Thoracic aorta (tissue), 2 donors: Measurements from ENCODE around the gene RBM26. TPM values are rescaled to one million over a fixed set of nuclear protein-coding genes. Genes with fewer than 3 reads are reported as not detected.
"Not testable (repeated sequence)": the region's sequence is repeated elsewhere in the genome, so short reads cannot be mapped to it uniquely, and the experiment has no call there.

Experiments used
- ATAC-seq: fragments of 150-250 bp; one replicate; pipeline ENCODE4 v1.8.0; 2017; ENCODE audit warnings: low read depth; ENCODE audit not compliant: insufficient number of reproducible peaks, low FRiP score
- DNase-seq: peaks from one replicate; pipeline ENCODE4 v3.0.0-alpha.2; 2020; ENCODE audit warnings: low spot score
- H3K27ac ChIP-seq, 2 donors: fragments of 200-600 bp; sonication (generic); 1 replicate in 1 of 2; 2 replicates in 1 of 2; pipeline ENCODE4 v1.5.1; 2016; ENCODE audit warnings: mild to moderate bottlenecking in 2 of 2, moderate library complexity in 2 of 2
- H3K27me3 ChIP-seq: fragments of 200-600 bp; sonication (generic); replicated peaks from 2 replicates; pipeline ENCODE4 v1.6.0; 2016; ENCODE audit warnings: mild to moderate bottlenecking; ENCODE audit not compliant: insufficient read depth
- H3K36me3 ChIP-seq: fragments of 200-600 bp; sonication (generic); one replicate; pipeline ENCODE4 v1.5.1; 2016
- H3K4me1 ChIP-seq, 2 donors: fragments of 200-600 bp; sonication (generic); 1 replicate in 1 of 2; 2 replicates in 1 of 2; pipeline versions ENCODE4 v1.5.1 to v1.6.0; 2016; ENCODE audit warnings: low read depth in 2 of 2, mild to moderate bottlenecking in 1 of 2; ENCODE audit not compliant: control insufficient read depth in 1 of 2
- H3K4me3 ChIP-seq: fragments of 200-600 bp; sonication (generic); 2 replicates; pipeline ENCODE4 v1.5.1; 2016; ENCODE audit warnings: mild to moderate bottlenecking
- H3K9me3 ChIP-seq: fragments of 200-600 bp; sonication (generic); 2 replicates; pipeline ENCODE4 v1.5.1; 2016
- total RNA-seq, 2 donors: library from RNA; depleted of rRNA; stranded (reverse); fragments of >200 nt; gene quantifications; one replicate each; pipeline versions ENCODE4 v1.1.0 to v1.2.3, GENCODE V29; 2016
- TF ChIP-seq, protein P1 (sequence below): fragments of 200-600 bp; sonication (generic); IDR thresholded peaks from one replicate; pipeline ENCODE4 v1.5.1; 2019; ENCODE audit warnings: antibody characterized with exemption

The RBM26 gene
- total RNA-seq, 2 donors from 2014 or later, result 30.9 to 55.4 TPM

- ATAC-seq (no peak), DNase-seq (no peak)
- H3K27ac ChIP-seq, result no peak overlapping the region
- H3K36me3 ChIP-seq, result peaks cover 21% of the 10 kb centered on the region
- H3K4me3 ChIP-seq, result no peak overlapping the region
- H3K4me1 ChIP-seq, result no peaks in the 10 kb centered on the region
- TF ChIP-seq, protein P1, sequence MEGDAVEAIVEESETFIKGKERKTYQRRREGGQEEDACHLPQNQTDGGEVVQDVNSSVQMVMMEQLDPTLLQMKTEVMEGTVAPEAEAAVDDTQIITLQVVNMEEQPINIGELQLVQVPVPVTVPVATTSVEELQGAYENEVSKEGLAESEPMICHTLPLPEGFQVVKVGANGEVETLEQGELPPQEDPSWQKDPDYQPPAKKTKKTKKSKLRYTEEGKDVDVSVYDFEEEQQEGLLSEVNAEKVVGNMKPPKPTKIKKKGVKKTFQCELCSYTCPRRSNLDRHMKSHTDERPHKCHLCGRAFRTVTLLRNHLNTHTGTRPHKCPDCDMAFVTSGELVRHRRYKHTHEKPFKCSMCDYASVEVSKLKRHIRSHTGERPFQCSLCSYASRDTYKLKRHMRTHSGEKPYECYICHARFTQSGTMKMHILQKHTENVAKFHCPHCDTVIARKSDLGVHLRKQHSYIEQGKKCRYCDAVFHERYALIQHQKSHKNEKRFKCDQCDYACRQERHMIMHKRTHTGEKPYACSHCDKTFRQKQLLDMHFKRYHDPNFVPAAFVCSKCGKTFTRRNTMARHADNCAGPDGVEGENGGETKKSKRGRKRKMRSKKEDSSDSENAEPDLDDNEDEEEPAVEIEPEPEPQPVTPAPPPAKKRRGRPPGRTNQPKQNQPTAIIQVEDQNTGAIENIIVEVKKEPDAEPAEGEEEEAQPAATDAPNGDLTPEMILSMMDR, result no peak
- H3K27me3 ChIP-seq, result no peaks in the 10 kb centered on the region
- no peaks in the 10 kb centered on the region for H3K9me3 ChIP-seq
These were observed 46.0 kb downstream of the RBM26 start for GRCh38 chr13:79360095-79360494.

GRCh38 chr13:79359064-79359463 is 47.0 kb downstream of the RBM26 start:
- no peak for ATAC-seq
- H3K27ac ChIP-seq, result no peak overlapping the region
- TF ChIP-seq, protein P1, result no peak
- H3K4me1 ChIP-seq, result no peaks in the 10 kb centered on the region
- H3K27me3 ChIP-seq, result no peaks in the 10 kb centered on the region
- H3K9me3 ChIP-seq, result no peaks in the 10 kb centered on the region
- no peak for DNase-seq
- H3K36me3 ChIP-seq, result peaks cover 28% of the 10 kb centered on the region
- H3K4me3 ChIP-seq, result no peak overlapping the region

DNA sequence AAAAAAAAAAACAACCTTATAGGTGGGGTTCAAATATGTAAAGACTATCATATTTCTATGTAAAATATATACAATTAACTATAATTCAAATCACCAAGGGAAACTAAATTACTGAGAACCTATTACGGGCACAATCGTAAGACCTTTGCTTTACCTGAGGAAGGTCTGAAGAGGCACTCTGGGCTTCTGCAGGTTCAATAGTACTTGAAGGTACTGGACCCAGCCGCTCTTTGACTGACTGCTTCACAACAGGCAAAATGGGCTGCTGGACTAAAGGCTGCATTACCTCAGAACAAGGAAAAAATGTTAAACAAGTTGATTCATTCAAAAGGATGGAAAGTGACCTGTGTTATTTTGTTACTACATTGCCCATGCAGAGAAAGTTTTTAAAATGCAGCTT is 51.8 kb downstream of the RBM26 start:
- H3K36me3 ChIP-seq, result peaks cover 24% of the 10 kb centered on the region
- no peak overlapping the region for H3K27ac ChIP-seq
- TF ChIP-seq, protein P1, result no peak
- H3K4me3 ChIP-seq, result no peak overlapping the region
- H3K27me3 ChIP-seq, result no peaks in the 10 kb centered on the region
- DNase-seq (no peak), ATAC-seq (no peak)
- no peaks in the 10 kb centered on the region for H3K4me1 ChIP-seq
- no peaks in the 10 kb centered on the region for H3K9me3 ChIP-seq

DNA sequence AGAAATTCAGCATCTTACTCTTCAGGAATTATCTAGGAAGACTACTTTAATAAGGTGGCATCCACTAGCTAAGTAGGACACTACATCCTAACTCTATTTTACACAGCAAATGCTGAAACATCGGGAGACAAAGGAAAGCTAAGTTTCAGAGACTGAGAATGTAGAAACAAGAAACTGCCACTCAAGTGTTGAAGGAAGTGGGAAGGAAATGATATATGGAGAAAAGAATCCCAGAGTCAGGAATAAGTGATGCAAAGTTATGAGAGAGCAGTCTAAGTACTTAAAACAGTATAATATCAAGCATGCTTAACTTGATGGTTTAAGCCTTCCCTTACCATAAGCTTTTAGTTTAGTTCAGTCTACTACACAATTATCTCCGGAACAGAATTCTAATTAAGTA is 52.4 kb downstream of the RBM26 start:
- no peak for ATAC-seq
- H3K27ac ChIP-seq, result no peak overlapping the region

DNA sequence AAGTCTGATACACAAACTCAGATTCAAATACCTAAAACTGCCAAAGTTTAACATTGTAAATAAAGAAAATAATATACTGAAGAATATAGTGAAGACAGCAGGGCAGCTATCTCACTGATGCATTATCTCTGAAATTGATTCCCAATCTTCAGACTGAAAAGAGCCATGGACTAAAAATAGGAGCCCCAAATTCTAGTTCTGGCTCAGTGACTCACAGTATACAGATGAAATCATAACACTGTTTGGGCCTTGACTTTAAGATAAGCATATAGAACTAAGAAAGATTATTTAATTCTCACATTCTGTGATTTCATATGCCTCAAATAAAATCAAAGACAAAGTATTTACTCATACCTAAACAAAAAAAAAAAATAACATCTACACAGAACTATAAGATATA is 53.9 kb downstream of the RBM26 start:
- no peaks in the 10 kb centered on the region for H3K9me3 ChIP-seq
- DNase-seq, result no peak
- no peak overlapping the region for H3K4me3 ChIP-seq
- H3K27me3 ChIP-seq, result no peaks in the 10 kb centered on the region
- TF ChIP-seq, protein P1, result no peak
- no peaks in the 10 kb centered on the region for H3K4me1 ChIP-seq
- H3K36me3 ChIP-seq, result peaks cover 27% of the 10 kb centered on the region
- no peak for ATAC-seq
- H3K27ac ChIP-seq, result no peak overlapping the region

More for the DNA sequence above, 52.4 kb downstream of the RBM26 start:
- Histone ChIP-seq H3K4me1 (no peaks in the 10 kb centered on the region), H3K27me3 (no peaks in the 10 kb centered on the region), H3K9me3 (no peaks in the 10 kb centered on the region), H3K4me3 (no peak overlapping the region), H3K36me3 (peaks cover 24% of the 10 kb centered on the region)
- TF ChIP-seq, protein P1, result no peak
- no peak for DNase-seq

DNA sequence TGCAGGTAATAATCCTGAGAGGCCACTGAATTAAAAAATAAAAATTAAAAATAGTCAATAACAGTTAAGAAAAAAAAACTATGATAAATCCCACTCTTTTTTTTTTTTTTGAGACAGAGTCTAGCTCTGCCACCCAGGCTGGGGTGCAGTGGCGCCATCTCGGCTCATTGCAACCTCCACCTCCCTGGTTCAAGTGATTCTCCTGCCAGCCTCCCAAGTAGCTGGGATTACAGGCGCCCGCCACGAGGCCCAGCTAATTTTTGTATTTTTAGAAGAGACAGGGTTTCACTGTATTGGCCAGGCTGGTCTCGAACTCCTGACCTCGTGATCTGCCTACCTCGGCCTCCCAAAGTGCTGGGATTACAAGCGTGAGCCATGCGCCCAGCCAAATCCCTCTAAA is 56.4 kb downstream of the RBM26 start:
- H3K36me3 ChIP-seq, result peaks cover 18% of the 10 kb centered on the region
- not testable (repeated sequence) for H3K4me3 ChIP-seq, H3K27me3 ChIP-seq, DNase-seq, H3K27ac ChIP-seq, H3K4me1 ChIP-seq, ATAC-seq, H3K9me3 ChIP-seq
